AG04449 (cell line): Measurements from ENCODE around the gene RBM19.

Source experiments
- CTCF ChIA-PET: fragments of 350-600 bp; formaldehyde crosslinking; extraction: SDS; loops from one replicate; lab custom pipeline; 2021; ENCODE audit warnings: antibody characterized with exemption; lab: Yijun Ruan, JAX
- POLR2A ChIA-PET: fragments of 400-600, 350-600 bp; formaldehyde crosslinking; extraction: SDS; loops from one replicate; lab custom pipeline; 2020; ENCODE audit warnings: antibody characterized with exemption, inconsistent platforms; lab: Yijun Ruan, JAX
- DNase-seq: peaks from one replicate; pipeline ENCODE4 v3.0.0-alpha.2; 2010; ENCODE audit warnings: low read depth, low spot score
- H3K4me3 ChIP-seq: 2 replicates; pipeline ENCODE4 v1.5.1; 2011; ENCODE audit warnings: low read depth, mild to moderate bottlenecking, control low read depth, low read length
- TF ChIP-seq, protein P1 (sequence below): IDR thresholded peaks from one replicate; pipeline ENCODE4 v1.5.1; 2011; ENCODE audit warnings: mild to moderate bottlenecking, moderate library complexity, low read length, control low read depth, inconsistent platforms; ENCODE audit not compliant: insufficient read depth; ENCODE audit errors: missing control alignments

RBM19 gene

DNA sequence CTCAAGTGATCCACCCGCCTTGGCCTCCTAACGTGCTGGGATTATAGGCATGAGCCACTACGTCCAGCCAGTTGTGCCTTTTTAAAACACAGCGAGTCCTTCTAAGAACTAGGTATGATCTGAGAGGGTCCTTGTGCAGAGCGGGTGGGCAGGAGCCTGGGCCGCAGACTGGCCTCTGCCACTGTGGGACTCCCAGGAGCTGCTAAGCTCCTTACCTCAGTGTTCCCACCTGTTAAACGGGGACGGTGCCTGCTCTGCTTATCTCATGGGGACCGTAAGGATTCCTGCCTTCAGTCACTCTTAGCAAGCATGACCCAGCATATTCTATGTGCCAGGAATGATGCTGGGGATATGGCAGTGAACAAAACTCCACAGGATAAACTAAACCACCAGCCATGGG lies 136.9 kb downstream of the RBM19 start:
- ChIA-PET CTCF (interaction anchor here (1.2 kb wide), 1 partner anchor 8 kb away, joined by 3 read pairs; no protein-coding TSS in a partner anchor), POLR2A (no interaction called here)
- TF ChIP-seq, protein P1, sequence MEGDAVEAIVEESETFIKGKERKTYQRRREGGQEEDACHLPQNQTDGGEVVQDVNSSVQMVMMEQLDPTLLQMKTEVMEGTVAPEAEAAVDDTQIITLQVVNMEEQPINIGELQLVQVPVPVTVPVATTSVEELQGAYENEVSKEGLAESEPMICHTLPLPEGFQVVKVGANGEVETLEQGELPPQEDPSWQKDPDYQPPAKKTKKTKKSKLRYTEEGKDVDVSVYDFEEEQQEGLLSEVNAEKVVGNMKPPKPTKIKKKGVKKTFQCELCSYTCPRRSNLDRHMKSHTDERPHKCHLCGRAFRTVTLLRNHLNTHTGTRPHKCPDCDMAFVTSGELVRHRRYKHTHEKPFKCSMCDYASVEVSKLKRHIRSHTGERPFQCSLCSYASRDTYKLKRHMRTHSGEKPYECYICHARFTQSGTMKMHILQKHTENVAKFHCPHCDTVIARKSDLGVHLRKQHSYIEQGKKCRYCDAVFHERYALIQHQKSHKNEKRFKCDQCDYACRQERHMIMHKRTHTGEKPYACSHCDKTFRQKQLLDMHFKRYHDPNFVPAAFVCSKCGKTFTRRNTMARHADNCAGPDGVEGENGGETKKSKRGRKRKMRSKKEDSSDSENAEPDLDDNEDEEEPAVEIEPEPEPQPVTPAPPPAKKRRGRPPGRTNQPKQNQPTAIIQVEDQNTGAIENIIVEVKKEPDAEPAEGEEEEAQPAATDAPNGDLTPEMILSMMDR: no peak
- H3K4me3 ChIP-seq: no peak overlapping the region
- DNase-seq: no peak

GRCh38 chr12:113827539-113828114 lies 138.5 kb downstream of the RBM19 start:
- CTCF ChIA-PET: no interaction called here
- POLR2A ChIA-PET: no interaction called here
- H3K4me3 ChIP-seq: no peak overlapping the region
- TF ChIP-seq, protein P1: no peak
- no peak for DNase-seq

GRCh38 chr12:113826805-113827538 lies 139.2 kb downstream of the RBM19 start:
- no peak overlapping the region for H3K4me3 ChIP-seq
- no peak for DNase-seq
- POLR2A ChIA-PET: no interaction called here
- CTCF ChIA-PET: no interaction called here
- TF ChIP-seq, protein P1: no peak

DNA sequence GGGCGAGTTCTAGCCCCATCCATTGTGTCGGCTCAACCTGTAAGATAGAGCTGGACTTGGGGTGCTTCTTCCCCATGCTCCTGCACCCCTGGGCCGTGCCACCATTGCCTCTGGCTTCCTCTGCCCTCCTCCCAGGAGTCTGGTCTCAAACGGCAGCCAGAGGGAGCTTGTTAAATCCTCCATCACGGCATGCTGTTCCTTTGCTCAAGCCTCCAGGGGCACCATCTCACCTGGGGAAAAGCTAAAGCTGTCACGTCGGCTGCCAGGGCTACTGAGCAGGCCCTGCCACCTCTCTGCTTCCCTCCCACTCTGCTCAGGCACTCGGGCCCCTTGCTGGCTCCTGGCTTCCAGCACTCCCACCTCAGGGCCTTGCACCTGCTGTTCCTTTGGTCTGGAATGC lies 140.4 kb downstream of the RBM19 start:
- POLR2A ChIA-PET: no interaction called here
- no peak overlapping the region for H3K4me3 ChIP-seq
- DNase-seq: no peak
- TF ChIP-seq, protein P1: no peak
- CTCF ChIA-PET: no interaction called here

DNA sequence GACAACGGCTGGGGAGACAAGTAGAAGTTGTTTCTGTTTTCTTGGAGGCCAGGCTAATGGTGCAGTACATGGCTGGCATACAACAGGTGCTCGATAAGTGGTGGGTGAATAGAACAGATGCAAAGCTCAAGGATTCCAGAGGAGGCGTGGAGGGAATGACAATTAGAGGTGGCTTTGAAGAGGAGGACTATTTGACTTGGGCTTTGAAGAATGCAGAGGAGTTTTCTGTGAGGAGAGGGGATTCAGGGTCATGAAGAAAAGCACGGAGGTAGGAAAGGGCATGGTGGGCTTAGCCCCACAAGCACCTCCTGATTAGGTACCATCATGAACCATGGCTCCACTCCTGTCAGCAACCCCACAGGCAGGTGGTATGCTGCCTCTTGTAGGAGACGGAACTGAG lies 142.3 kb downstream of the RBM19 start:
- TF ChIP-seq, protein P1: no peak
- H3K4me3 ChIP-seq: no peak overlapping the region
- POLR2A ChIA-PET: no interaction called here
- no peak for DNase-seq
- CTCF ChIA-PET: no interaction called here

DNA sequence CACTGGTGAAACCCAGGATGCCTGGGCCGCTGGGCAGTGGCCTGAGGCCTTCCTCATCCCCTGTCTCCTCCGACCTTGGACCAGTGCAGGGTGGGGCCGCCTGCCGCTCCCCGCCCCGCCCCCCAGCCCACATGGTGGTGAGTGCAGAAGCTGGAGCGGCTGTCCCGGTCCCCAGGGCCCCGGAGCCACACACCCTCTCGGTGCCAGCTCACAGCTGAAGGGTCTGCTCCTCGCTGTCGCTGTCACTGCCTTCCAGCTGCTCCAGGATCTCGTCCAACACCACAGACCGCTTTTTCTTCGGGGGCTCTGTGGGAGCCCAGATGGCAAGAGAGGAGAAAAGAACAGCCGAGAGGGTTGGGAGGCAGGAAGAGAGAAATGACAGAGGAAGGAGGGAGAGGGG lies 143.1 kb downstream of the RBM19 start:
- H3K4me3 ChIP-seq: no peak overlapping the region
- ChIA-PET CTCF (no interaction called here), POLR2A (no interaction called here)
- DNase-seq: no peak
- TF ChIP-seq, protein P1: no peak
